Skin epidermis (tissue), 12 donors: ENCODE results near the gene POLRMT.
"Not testable (repeated sequence)": the region's sequence is repeated elsewhere in the genome, so short reads cannot be mapped to it uniquely, and the experiment has no call there.

ENCODE experiments used
- H3K27ac ChIP-seq, 21 experiments: fragments of 200-600 bp; sonication (generic) in 11 of 21; one replicate each; pipeline ENCODE4 v1.5.0; 2020; ENCODE audit warnings: mild to moderate bottlenecking in 3 of 21, inconsistent platforms in 2 of 21, moderate library complexity in 2 of 21
- H3K4me3 ChIP-seq, 7 experiments: fragments of 200-600 bp; sonication (generic) in 2 of 7; one replicate each; pipeline ENCODE4 v1.5.0; 2020; ENCODE audit warnings: inconsistent platforms in 2 of 7, mild to moderate bottlenecking in 2 of 7, moderate library complexity in 1 of 7

The POLRMT gene

GRCh38 chr19:666985-667573 is 33.7 kb upstream of the POLRMT start:
- H3K4me3 ChIP-seq = not testable (repeated sequence)
- peak overlapping the region in 3 of 21 experiments; percentile 6 to 25 (median 16) for H3K27ac ChIP-seq

- H3K27ac ChIP-seq = peak overlapping the region in 3 of 21 experiments; percentile 19 to 62 (median 28)
Measured at GRCh38 chr19:664913-665443, 31.6 kb upstream of the POLRMT start.

GRCh38 chr19:663682-664117 is 30.4 kb upstream of the POLRMT start:
- Histone ChIP-seq H3K4me3 (peak overlapping the region; percentile 31 to 100 (median 37)), H3K27ac (peak overlapping the region in 20 of 21 experiments; percentile 76 to 99 (median 92))

More at GRCh38 chr19:664913-665443, 31.6 kb upstream of the POLRMT start:
- no peak overlapping the region for H3K4me3 ChIP-seq

GRCh38 chr19:662962-663681 is 29.8 kb upstream of the POLRMT start, which contains the start of gene RNF126:
RNF126 (minus strand) TSS chr19:663214; CDS start chr19:663121, 93 bp downstream.
- Histone ChIP-seq H3K4me3 (peak within 1 kb of the TSS; percentile 76 to 100 (median 99)), H3K27ac (peak within 1 kb of the TSS; percentile 90 to 99 (median 97))

- Histone ChIP-seq H3K4me3 (peak overlapping the region; percentile 76 to 100 (median 99)), H3K27ac (peak overlapping the region; percentile 90 to 99 (median 97))
Measured at GRCh38 chr19:662207-662961, 29.0 kb upstream of the POLRMT start.

GRCh38 chr19:661427-662196 is 28.3 kb upstream of the POLRMT start:
- Histone ChIP-seq H3K27ac (peak overlapping the region; percentile 90 to 99 (median 97)), H3K4me3 (peak overlapping the region; percentile 76 to 100 (median 99))

- Histone ChIP-seq H3K4me3 (peak overlapping the region; percentile 76 to 100 (median 99)), H3K27ac (peak overlapping the region in 20 of 21 experiments; percentile 90 to 99 (median 96))
Measured at GRCh38 chr19:660793-661426, 27.6 kb upstream of the POLRMT start.

- H3K4me3 ChIP-seq = peak overlapping the region in 5 of 7 experiments; percentile 18 to 99 (median 27)
- peak overlapping the region in 20 of 21 experiments; percentile 22 to 99 (median 96) for H3K27ac ChIP-seq
Measured at GRCh38 chr19:658916-659839, 25.8 kb upstream of the POLRMT start.

GRCh38 chr19:658059-658839 is 24.9 kb upstream of the POLRMT start:
- Histone ChIP-seq H3K4me3 (peak overlapping the region in 5 of 7 experiments; percentile 18 to 99 (median 27)), H3K27ac (peak overlapping the region in 18 of 21 experiments; percentile 71 to 99 (median 96))

GRCh38 chr19:657611-658010 is 24.3 kb upstream of the POLRMT start:
- Histone ChIP-seq H3K27ac (peak overlapping the region in 3 of 21 experiments; percentile 87 to 96 (median 95)), H3K4me3 (no peak overlapping the region)

- Histone ChIP-seq H3K27ac (peak overlapping the region in 1 of 21 experiments; percentile 95), H3K4me3 (no peak overlapping the region)
Measured at GRCh38 chr19:656751-657559, 23.6 kb upstream of the POLRMT start.

GRCh38 chr19:655691-656090 is 22.4 kb upstream of the POLRMT start:
- no peak overlapping the region for H3K27ac ChIP-seq
- no peak overlapping the region for H3K4me3 ChIP-seq

- Histone ChIP-seq H3K27ac (no peak overlapping the region), H3K4me3 (no peak overlapping the region)
Measured at GRCh38 chr19:653425-653824, 20.1 kb upstream of the POLRMT start.

- Histone ChIP-seq H3K4me3 (no peak overlapping the region), H3K27ac (no peak overlapping the region)
Measured at GRCh38 chr19:652467-653389, 19.4 kb upstream of the POLRMT start.

GRCh38 chr19:651991-652390 is 18.7 kb upstream of the POLRMT start:
- H3K4me3 ChIP-seq = no peak overlapping the region

More at GRCh38 chr19:651991-652390, 18.7 kb upstream of the POLRMT start:
- no peak overlapping the region for H3K27ac ChIP-seq
